ENCODE results near the gene ATP6V1G1. TPM values are rescaled to one million over a fixed set of nuclear protein-coding genes. Genes with fewer than 3 reads are reported as not detected.

ATP6V1G1 gene
- total and polyA plus RNA-seq, 2 of the 13 experiments (the other 11 are each of a cell fraction or from before 2014, with no cell fraction given): 108 to 158 TPM

DNA sequence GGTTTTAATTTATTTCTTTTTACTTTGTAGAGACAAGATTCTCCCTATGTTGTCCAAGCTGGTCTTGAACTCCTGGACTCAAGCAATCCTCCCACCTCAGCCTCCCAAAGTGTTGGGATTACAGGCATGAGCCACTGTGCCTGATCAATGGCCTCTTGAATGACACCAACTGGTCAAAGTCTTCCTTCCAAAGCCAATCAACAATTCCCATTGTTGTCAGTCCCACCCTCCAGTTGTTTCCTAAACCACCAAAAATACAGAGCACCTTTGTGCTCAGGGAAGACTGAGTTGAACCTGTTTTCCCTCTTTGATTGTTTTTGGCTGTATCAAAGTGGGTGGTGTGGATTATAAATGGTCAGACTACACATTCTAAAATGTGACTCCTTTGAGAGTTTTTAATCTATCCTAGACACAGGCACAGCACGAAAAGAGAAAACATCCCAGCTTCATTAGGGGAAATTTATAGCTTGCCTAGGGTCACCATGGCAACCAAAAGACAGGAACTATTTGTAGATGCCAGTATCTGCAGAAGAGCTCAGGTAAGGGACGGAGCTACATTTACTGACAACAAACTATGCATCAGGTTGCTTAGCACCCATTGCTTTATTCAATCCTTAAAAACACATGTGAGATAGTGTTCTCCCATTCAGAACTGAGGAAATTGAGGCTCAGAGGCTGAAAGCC lies 27.6 kb upstream of the ATP6V1G1 start (continued):
- TF ChIP-seq ZNF329 (CRISPR knock-in tag; IDR thresholded peaks at IDR 0.05; ENCODE audit: low read depth): no peak
- TF ChIP-seq RELA (CRISPR knock-in tag; IDR thresholded peaks at IDR 0.05): no peak
- TF ChIP-seq ZC3H4 (CRISPR knock-in tag; IDR thresholded peaks at IDR 0.05; ENCODE audit: borderline replicate concordance): no peak
- TF ChIP-seq RFX3 (CRISPR knock-in tag; IDR thresholded peaks at IDR 0.05): peak; percentile 57; the same call in 1 of the 2 replicates
- TF ChIP-seq ZNF33B (CRISPR knock-in tag; IDR thresholded peaks at IDR 0.05): no peak
- TF ChIP-seq, protein P1, sequence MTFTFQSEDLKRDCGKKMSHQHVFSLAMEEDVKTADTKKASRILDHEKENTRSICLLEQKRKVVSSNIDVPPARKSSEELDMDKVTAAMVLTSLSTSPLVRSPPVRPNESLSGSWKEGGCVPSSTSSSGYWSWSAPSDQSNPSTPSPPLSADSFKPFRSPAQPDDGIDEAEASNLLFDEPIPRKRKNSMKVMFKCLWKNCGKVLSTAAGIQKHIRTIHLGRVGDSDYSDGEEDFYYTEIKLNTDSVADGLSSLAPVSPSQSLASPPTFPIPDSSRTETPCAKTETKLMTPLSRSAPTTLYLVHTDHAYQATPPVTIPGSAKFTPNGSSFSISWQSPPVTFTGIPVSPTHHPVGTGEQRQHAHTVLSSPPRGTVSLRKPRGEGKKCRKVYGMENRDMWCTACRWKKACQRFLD (CRISPR knock-in tag; IDR thresholded peaks at IDR 0.05; ENCODE audit: borderline replicate concordance): no peak
- TF ChIP-seq, protein P2, sequence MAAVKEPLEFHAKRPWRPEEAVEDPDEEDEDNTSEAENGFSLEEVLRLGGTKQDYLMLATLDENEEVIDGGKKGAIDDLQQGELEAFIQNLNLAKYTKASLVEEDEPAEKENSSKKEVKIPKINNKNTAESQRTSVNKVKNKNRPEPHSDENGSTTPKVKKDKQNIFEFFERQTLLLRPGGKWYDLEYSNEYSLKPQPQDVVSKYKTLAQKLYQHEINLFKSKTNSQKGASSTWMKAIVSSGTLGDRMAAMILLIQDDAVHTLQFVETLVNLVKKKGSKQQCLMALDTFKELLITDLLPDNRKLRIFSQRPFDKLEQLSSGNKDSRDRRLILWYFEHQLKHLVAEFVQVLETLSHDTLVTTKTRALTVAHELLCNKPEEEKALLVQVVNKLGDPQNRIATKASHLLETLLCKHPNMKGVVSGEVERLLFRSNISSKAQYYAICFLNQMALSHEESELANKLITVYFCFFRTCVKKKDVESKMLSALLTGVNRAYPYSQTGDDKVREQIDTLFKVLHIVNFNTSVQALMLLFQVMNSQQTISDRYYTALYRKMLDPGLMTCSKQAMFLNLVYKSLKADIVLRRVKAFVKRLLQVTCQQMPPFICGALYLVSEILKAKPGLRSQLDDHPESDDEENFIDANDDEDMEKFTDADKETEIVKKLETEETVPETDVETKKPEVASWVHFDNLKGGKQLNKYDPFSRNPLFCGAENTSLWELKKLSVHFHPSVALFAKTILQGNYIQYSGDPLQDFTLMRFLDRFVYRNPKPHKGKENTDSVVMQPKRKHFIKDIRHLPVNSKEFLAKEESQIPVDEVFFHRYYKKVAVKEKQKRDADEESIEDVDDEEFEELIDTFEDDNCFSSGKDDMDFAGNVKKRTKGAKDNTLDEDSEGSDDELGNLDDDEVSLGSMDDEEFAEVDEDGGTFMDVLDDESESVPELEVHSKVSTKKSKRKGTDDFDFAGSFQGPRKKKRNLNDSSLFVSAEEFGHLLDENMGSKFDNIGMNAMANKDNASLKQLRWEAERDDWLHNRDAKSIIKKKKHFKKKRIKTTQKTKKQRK (IDR thresholded peaks at IDR 0.05; ENCODE audit: low read length): no peak
- no peak for TF ChIP-seq ZNF501 (CRISPR knock-in tag; IDR thresholded peaks at IDR 0.05)
- TF ChIP-seq CREM (IDR thresholded peaks at IDR 0.05): no peak
- no peak for TF ChIP-seq CREM (CRISPR knock-in tag; IDR thresholded peaks at IDR 0.05)
- TF ChIP-seq ZNF841 (CRISPR knock-in tag; IDR thresholded peaks at IDR 0.05; ENCODE audit: borderline replicate concordance): no peak
- TF ChIP-seq KMT2A (CRISPR knock-in tag; IDR thresholded peaks at IDR 0.05): no peak
- TF ChIP-seq THAP8 (CRISPR knock-in tag; IDR thresholded peaks at IDR 0.05; ENCODE audit: borderline replicate concordance): no peak
- TF ChIP-seq ATF7-NPFF (CRISPR knock-in tag; IDR thresholded peaks at IDR 0.05; ENCODE audit: low read depth): no peak
- no peak for TF ChIP-seq KMT2B (CRISPR knock-in tag; IDR thresholded peaks at IDR 0.05)
- no peak for TF ChIP-seq HNRNPUL1 (IDR thresholded peaks at IDR 0.05; ENCODE audit: low read depth, low read length)
- no peak for TF ChIP-seq SOX6 (IDR thresholded peaks at IDR 0.05)
- TF ChIP-seq SOX6 (CRISPR knock-in tag; IDR thresholded peaks at IDR 0.05): 0 out of 2 replicates have a peak, but pooled peaks have one; percentile 21
- TF ChIP-seq, protein P3, sequence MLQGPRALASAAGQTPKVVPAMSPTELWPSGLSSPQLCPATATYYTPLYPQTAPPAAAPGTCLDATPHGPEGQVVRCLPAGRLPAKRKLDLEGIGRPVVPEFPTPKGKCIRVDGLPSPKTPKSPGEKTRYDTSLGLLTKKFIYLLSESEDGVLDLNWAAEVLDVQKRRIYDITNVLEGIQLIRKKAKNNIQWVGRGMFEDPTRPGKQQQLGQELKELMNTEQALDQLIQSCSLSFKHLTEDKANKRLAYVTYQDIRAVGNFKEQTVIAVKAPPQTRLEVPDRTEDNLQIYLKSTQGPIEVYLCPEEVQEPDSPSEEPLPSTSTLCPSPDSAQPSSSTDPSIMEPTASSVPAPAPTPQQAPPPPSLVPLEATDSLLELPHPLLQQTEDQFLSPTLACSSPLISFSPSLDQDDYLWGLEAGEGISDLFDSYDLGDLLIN (CRISPR knock-in tag; IDR thresholded peaks at IDR 0.05; ENCODE audit: borderline replicate concordance): no peak
- TF ChIP-seq SOX5 (CRISPR knock-in tag; IDR thresholded peaks at IDR 0.05; ENCODE audit: borderline replicate concordance): peak; percentile 72; the same call in 1 of the 2 replicates
- TF ChIP-seq ZNF335 (CRISPR knock-in tag; IDR thresholded peaks at IDR 0.05): no peak
- TF ChIP-seq ZNF512B (CRISPR knock-in tag; IDR thresholded peaks at IDR 0.05; ENCODE audit: borderline replicate concordance): no peak
